Embryonic facial prominence (tissue), 1 donor: ENCODE measurements around the gene SDC4.
"Not testable (repeated sequence)": the region's sequence is repeated elsewhere in the genome, so short reads cannot be mapped to it uniquely, and the experiment has no call there.

ENCODE experiments used
- DNase-seq: peaks from one replicate; pipeline ENCODE4 v3.0.0-alpha.2; 2016; ENCODE audit errors: extremely low spot score

Gene SDC4

GRCh38 chr20:45363611-45364492 is 15.6 kb upstream of the SDC4 start:
- DNase-seq: no peak

GRCh38 chr20:45362804-45363610 is 14.8 kb upstream of the SDC4 start, which contains the start of gene SYS1:
SYS1 (plus strand) TSS chr20:45363156; CDS start chr20:45363532, 376 bp downstream.
- DNase-seq: peak; percentile 98

GRCh38 chr20:45361793-45362192 is 13.6 kb upstream of the SDC4 start:
- no peak for DNase-seq

- DNase-seq: no peak
Observed at GRCh38 chr20:45359406-45360148, 11.4 kb upstream of the SDC4 start.

GRCh38 chr20:45359069-45359405 is 10.8 kb upstream of the SDC4 start:
- DNase-seq: no peak

GRCh38 chr20:45358282-45359068 is 10.3 kb upstream of the SDC4 start:
- DNase-seq: no peak

GRCh38 chr20:45355209-45356084 is 7.2 kb upstream of the SDC4 start:
- no peak for DNase-seq

GRCh38 chr20:45354423-45355208 is 6.4 kb upstream of the SDC4 start:
- no peak for DNase-seq

GRCh38 chr20:45353746-45354145 is 5.5 kb upstream of the SDC4 start:
- no peak for DNase-seq

GRCh38 chr20:45352729-45353128 is 4.5 kb upstream of the SDC4 start:
- no peak for DNase-seq

- not testable (repeated sequence) for DNase-seq
Observed at GRCh38 chr20:45350795-45351194, 2.6 kb upstream of the SDC4 start.

GRCh38 chr20:45350217-45350616 is 2.0 kb upstream of the SDC4 start:
- no peak for DNase-seq

- DNase-seq: no peak
Observed at GRCh38 chr20:45347297-45347935, 808 bp downstream of the SDC4 start.

GRCh38 chr20:45346851-45347250 is 1.4 kb downstream of the SDC4 start:
- no peak for DNase-seq

GRCh38 chr20:45346291-45346718 is 1.9 kb downstream of the SDC4 start:
- DNase-seq: no peak

- no peak for DNase-seq
Observed at GRCh38 chr20:45345104-45345936, 2.9 kb downstream of the SDC4 start.

GRCh38 chr20:45344168-45344860 is 3.9 kb downstream of the SDC4 start:
- no peak for DNase-seq
